Lower leg skin (tissue), 3 donors: ENCODE results near the gene GNG12.

Experiments
- CTCF ChIP-seq, 3 donors: fragments of 450-650 bp; IDR thresholded peaks; one replicate each; pipeline ENCODE4 v1.5.1; 2016; ENCODE audit warnings: antibody characterized with exemption in 3 of 3, mild to moderate bottlenecking in 3 of 3, moderate library complexity in 2 of 3
- POLR2A ChIP-seq, 2 donors: fragments of 450-650 bp; IDR thresholded peaks; one replicate each; pipeline ENCODE4 v1.6.1; 2016 to 2017; ENCODE audit warnings: antibody characterized with exemption in 2 of 2, mild to moderate bottlenecking in 1 of 2, moderate library complexity in 1 of 2

DNA sequence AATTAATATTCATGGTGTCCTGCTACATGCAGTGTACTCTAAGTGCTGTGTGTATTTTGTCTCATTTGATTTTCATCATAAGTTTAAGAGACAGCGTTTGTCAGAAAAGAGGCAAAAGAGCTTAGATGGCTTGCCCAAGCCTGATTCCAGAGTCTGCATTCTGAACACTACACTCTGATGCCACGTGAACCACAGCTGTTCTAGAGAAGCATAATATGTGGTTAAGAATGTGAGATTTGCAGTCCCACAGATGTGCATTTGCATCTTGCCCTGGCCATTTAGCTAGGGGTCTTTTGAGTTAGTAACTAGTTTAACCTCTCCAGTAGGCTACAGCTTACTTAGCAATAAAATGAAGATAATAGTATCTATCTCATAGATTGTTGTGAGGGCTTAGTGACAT is 157.5 kb downstream of the GNG12 start:
- TF ChIP-seq CTCF (IDR thresholded peaks at IDR 0.05) (no peak), POLR2A (IDR thresholded peaks at IDR 0.05) (no peak)
